ENCODE results near the gene RAP2B.
"Not testable (repeated sequence)": the region's sequence is repeated elsewhere in the genome, so short reads cannot be mapped to it uniquely, and the experiment has no call there.

The RAP2B gene

GRCh38 chr3:153161714-153162512, at the start of gene RAP2B:
TSS of gene RAP2B (plus strand) at chr3:153162226. CDS start at chr3:153162694, 468 bp downstream.
- peak; percentile 85 for DNase-seq

- no peak for DNase-seq
Observed at GRCh38 chr3:153113541-153113940, 48.5 kb upstream of the RAP2B start.

GRCh38 chr3:153114270-153114669, 47.8 kb upstream of the RAP2B start:
- DNase-seq = not testable (repeated sequence)

- DNase-seq = no peak
Observed at GRCh38 chr3:153115326-153115725, 46.7 kb upstream of the RAP2B start.

- no peak for DNase-seq
Observed at GRCh38 chr3:153127788-153128187, 34.2 kb upstream of the RAP2B start.

GRCh38 chr3:153129426-153129825, 32.6 kb upstream of the RAP2B start:
- no peak for DNase-seq

GRCh38 chr3:153129866-153130265, 32.2 kb upstream of the RAP2B start:
- DNase-seq = no peak

GRCh38 chr3:153130312-153130977, 31.6 kb upstream of the RAP2B start:
- no peak for DNase-seq

- no peak for DNase-seq
Observed at GRCh38 chr3:153137626-153138025, 24.4 kb upstream of the RAP2B start.

GRCh38 chr3:153138276-153139210, 23.5 kb upstream of the RAP2B start:
- DNase-seq = peak; percentile 70

- no peak for DNase-seq
Observed at GRCh38 chr3:153142961-153143360, 19.1 kb upstream of the RAP2B start.

GRCh38 chr3:153144071-153144470, 18.0 kb upstream of the RAP2B start:
- no peak for DNase-seq

- no peak for DNase-seq
Observed at GRCh38 chr3:153144779-153145178, 17.2 kb upstream of the RAP2B start.

- DNase-seq = no peak
Observed at GRCh38 chr3:153145454-153145853, 16.6 kb upstream of the RAP2B start.

GRCh38 chr3:153146191-153147053, 15.6 kb upstream of the RAP2B start:
- no peak for DNase-seq

- no peak for DNase-seq
Observed at GRCh38 chr3:153150991-153151390, 11.0 kb upstream of the RAP2B start.

- DNase-seq = not testable (repeated sequence)
Observed at GRCh38 chr3:153155786-153156185, 6.2 kb upstream of the RAP2B start.

- DNase-seq = no peak
Observed at GRCh38 chr3:153158189-153158588, 3.8 kb upstream of the RAP2B start.

- no peak for DNase-seq
Observed at GRCh38 chr3:153158961-153159735, 2.9 kb upstream of the RAP2B start.

- DNase-seq = no peak
Observed at GRCh38 chr3:153159771-153160397, 2.1 kb upstream of the RAP2B start.
